ENCODE results near the gene HTRA2.
"Not testable (repeated sequence)": the region's sequence is repeated elsewhere in the genome, so short reads cannot be mapped to it uniquely, and the experiment has no call there.

Gene HTRA2

DNA sequence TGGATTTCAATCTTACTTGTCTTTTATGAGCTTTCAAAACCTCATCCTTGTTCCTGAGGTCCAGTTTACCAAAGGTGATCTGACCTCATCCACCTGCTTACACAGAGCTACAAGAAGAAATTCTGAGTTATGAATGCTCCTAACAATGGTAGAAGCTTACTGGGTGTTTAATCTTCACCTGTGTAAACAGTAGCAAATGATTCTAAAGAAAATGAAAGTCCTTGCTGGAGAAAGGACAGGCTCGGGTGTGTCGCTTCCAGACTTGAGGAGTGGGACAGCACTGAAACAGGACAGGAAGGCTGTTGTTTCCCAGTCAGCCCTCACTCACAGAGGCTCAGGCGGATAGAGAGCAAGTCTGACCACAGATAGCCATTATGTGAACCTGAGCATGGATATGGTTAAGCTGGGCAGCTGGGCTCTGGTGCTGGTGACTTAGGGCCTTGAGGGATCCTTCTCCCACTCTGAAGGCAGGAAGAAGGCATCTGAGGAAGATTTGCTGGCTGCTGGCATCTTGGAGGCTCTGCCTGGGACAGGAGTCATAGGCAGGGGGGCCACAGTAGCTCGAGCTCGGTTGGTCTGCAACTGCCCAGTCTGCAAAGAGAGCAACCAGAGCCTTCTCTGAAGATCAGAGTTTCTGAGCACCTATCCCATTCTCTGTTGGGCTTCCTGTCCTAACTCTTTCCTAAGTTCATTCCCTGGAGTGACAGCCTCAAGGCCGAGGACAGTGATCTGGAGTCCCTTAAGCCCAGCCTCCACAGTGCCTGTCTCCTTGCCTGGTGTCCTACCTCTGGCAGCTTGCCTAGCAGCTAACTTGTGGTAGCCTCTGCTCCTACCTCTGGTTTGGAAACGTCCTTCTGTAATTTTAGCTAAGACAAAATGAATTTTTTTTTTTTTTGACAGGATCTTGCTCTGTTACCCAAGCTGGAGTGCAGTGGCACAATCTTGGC, 28.8 kb downstream of the HTRA2 start:
- peaks cover 11% of the 10 kb centered on the region for H3K36me3 ChIP-seq (ENCODE audit: insufficient read depth, low read length)
- no peak overlapping the region for H3K9ac ChIP-seq (ENCODE audit: low read depth, low read length)
- no peak overlapping the region for H3K4me2 ChIP-seq (ENCODE audit: insufficient read depth, low read length)
- no peak for ATAC-seq (ENCODE audit: insufficient read depth, low read depth)
- no peak overlapping the region for H2AFZ ChIP-seq (ENCODE audit: low read depth, low read length)
- H3K4me1 ChIP-seq (ENCODE audit: insufficient read depth, low read length): peaks cover 20% of the 10 kb centered on the region
- H3K27ac ChIP-seq (ENCODE audit: low read length): no peak overlapping the region
- no peak overlapping the region for H3K4me3 ChIP-seq (ENCODE audit: low read depth in 1 of 2, low read length in 2 of 2)
- DNase-seq: no peak
- peaks cover 9% of the 10 kb centered on the region for H3K27me3 ChIP-seq (ENCODE audit: insufficient read depth, low read length, poor library complexity)
- H3K9me3 ChIP-seq (ENCODE audit: insufficient read depth, low read length, severe bottlenecking): no peaks in the 10 kb centered on the region
- TF ChIP-seq, protein P1, sequence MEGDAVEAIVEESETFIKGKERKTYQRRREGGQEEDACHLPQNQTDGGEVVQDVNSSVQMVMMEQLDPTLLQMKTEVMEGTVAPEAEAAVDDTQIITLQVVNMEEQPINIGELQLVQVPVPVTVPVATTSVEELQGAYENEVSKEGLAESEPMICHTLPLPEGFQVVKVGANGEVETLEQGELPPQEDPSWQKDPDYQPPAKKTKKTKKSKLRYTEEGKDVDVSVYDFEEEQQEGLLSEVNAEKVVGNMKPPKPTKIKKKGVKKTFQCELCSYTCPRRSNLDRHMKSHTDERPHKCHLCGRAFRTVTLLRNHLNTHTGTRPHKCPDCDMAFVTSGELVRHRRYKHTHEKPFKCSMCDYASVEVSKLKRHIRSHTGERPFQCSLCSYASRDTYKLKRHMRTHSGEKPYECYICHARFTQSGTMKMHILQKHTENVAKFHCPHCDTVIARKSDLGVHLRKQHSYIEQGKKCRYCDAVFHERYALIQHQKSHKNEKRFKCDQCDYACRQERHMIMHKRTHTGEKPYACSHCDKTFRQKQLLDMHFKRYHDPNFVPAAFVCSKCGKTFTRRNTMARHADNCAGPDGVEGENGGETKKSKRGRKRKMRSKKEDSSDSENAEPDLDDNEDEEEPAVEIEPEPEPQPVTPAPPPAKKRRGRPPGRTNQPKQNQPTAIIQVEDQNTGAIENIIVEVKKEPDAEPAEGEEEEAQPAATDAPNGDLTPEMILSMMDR (IDR thresholded peaks at IDR 0.05; ENCODE audit: borderline replicate concordance, extremely low read depth, low read length, poor library complexity, severe bottlenecking): no peak
- TF ChIP-seq EZH2 (IDR thresholded peaks at IDR 0.05; ENCODE audit: borderline replicate concordance, low read depth, low read length, severe bottlenecking): no peak
- peaks cover 14% of the 10 kb centered on the region; the same call in 1 of the 2 replicates for H4K20me1 ChIP-seq (ENCODE audit: insufficient read depth, low read length)
- peaks cover 13% of the 10 kb centered on the region for H3K79me2 ChIP-seq (ENCODE audit: insufficient read depth, low read length)

DNA sequence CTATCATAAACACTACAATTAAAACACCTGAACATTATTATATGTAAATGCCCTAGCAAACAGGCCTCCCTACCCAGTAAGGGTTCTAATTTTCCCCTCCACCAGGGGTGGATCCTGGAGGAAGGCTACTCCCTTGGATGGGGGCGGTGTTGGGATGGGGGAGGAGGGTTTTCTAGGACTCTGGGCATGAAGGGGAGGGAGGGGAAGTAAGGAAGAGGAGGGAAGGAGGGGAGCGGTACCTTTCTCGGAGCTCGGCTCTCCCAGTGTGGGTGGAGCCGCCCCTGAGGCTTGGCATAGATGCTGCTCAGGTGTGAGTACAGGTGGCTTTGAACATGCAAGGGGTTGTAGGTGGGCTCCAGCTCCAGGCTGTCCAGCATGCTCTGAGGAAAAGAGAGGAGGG, 30.2 kb downstream of the HTRA2 start:
- ATAC-seq (ENCODE audit: insufficient read depth, low read depth) (no peak), DNase-seq (no peak)
- Histone ChIP-seq H3K4me1 (ENCODE audit: insufficient read depth, low read length) (peaks cover 13% of the 10 kb centered on the region), H3K4me3 (ENCODE audit: low read depth in 1 of 2, low read length in 2 of 2) (no peak overlapping the region), H3K27ac (ENCODE audit: low read length) (no peak overlapping the region), H3K9ac (ENCODE audit: low read depth, low read length) (no peak overlapping the region), H3K27me3 (ENCODE audit: insufficient read depth, low read length, poor library complexity) (peaks cover 9% of the 10 kb centered on the region), H3K4me2 (ENCODE audit: insufficient read depth, low read length) (no peak overlapping the region), H3K9me3 (ENCODE audit: insufficient read depth, low read length, severe bottlenecking) (no peaks in the 10 kb centered on the region), H2AFZ (ENCODE audit: low read depth, low read length) (no peak overlapping the region), H3K36me3 (ENCODE audit: insufficient read depth, low read length) (peaks cover 11% of the 10 kb centered on the region), H3K79me2 (ENCODE audit: insufficient read depth, low read length) (peaks cover 9% of the 10 kb centered on the region), H4K20me1 (ENCODE audit: insufficient read depth, low read length) (peaks cover 14% of the 10 kb centered on the region; the same call in 1 of the 2 replicates)
- no peak for TF ChIP-seq EZH2 (IDR thresholded peaks at IDR 0.05; ENCODE audit: borderline replicate concordance, low read depth, low read length, severe bottlenecking)
- TF ChIP-seq, protein P1 (IDR thresholded peaks at IDR 0.05; ENCODE audit: borderline replicate concordance, extremely low read depth, low read length, poor library complexity, severe bottlenecking): no peak

DNA sequence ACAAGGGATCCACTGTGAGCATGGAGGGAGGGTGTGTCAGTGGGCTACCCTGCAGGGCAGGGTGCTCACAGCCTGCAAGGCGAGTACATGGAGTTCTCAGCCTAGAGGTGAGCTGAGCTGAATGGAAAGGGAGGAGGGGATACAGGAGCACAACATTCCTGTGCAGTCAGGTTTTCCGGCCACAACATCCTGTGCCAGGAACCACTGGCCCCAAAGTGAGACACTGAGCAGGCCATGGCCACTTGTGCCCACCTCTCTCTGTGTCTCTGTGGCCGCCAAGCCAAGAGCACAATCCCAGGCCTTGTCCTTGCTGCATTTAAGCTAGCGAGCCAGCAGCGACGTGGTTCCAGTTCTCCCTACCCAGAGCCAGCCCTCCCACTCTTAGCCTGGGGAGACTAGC, 30.9 kb downstream of the HTRA2 start:
- H3K4me1 ChIP-seq (ENCODE audit: insufficient read depth, low read length): peaks cover 6% of the 10 kb centered on the region
- no peak overlapping the region for H3K27ac ChIP-seq (ENCODE audit: low read length)
- peaks cover 10% of the 10 kb centered on the region; the same call in 1 of the 2 replicates for H4K20me1 ChIP-seq (ENCODE audit: insufficient read depth, low read length)
- peaks cover 11% of the 10 kb centered on the region for H3K36me3 ChIP-seq (ENCODE audit: insufficient read depth, low read length)
- no peak overlapping the region for H3K9ac ChIP-seq (ENCODE audit: low read depth, low read length)
- H3K27me3 ChIP-seq (ENCODE audit: insufficient read depth, low read length, poor library complexity): peaks cover 9% of the 10 kb centered on the region
- TF ChIP-seq, protein P1 (IDR thresholded peaks at IDR 0.05; ENCODE audit: borderline replicate concordance, extremely low read depth, low read length, poor library complexity, severe bottlenecking): no peak
- no peak for TF ChIP-seq EZH2 (IDR thresholded peaks at IDR 0.05; ENCODE audit: borderline replicate concordance, low read depth, low read length, severe bottlenecking)
- ATAC-seq (ENCODE audit: insufficient read depth, low read depth) (0 out of 3 replicates have a peak, but pooled peaks have one; percentile 6), DNase-seq (no peak)
- no peak overlapping the region for H2AFZ ChIP-seq (ENCODE audit: low read depth, low read length)
- peaks cover 3% of the 10 kb centered on the region; the same call in 1 of the 2 replicates for H3K79me2 ChIP-seq (ENCODE audit: insufficient read depth, low read length)
- H3K9me3 ChIP-seq (ENCODE audit: insufficient read depth, low read length, severe bottlenecking): no peaks in the 10 kb centered on the region
- H3K4me3 ChIP-seq (ENCODE audit: low read depth in 1 of 2, low read length in 2 of 2): no peak overlapping the region
- H3K4me2 ChIP-seq (ENCODE audit: insufficient read depth, low read length): no peak overlapping the region

DNA sequence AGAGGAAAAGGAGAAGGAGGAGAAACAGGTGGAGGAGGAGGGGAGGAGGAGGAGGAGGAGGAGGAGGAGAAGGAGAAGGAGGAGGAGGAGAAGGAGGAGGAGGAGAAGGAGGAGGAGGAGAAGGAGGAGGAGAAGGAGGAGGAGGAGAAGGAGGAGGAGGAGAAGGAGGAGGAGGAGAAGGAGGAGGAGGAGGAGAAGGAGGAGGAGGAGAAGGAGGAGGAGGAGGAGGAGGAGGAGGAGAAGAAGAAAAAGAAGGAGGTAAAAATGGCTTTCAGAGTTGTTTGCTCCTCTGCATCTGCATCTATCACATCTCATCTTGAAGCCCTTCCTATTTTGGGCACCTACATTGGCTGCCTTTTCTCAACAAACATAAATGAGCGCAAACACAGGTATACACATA, 31.3 kb downstream of the HTRA2 start:
- not testable (repeated sequence) for H2AFZ ChIP-seq (ENCODE audit: low read depth, low read length); H3K79me2 ChIP-seq (ENCODE audit: insufficient read depth, low read length); H3K9me3 ChIP-seq (ENCODE audit: insufficient read depth, low read length, severe bottlenecking); DNase-seq; H3K9ac ChIP-seq (ENCODE audit: low read depth, low read length); H3K4me1 ChIP-seq (ENCODE audit: insufficient read depth, low read length); H3K4me2 ChIP-seq (ENCODE audit: insufficient read depth, low read length); H4K20me1 ChIP-seq (ENCODE audit: insufficient read depth, low read length); H3K4me3 ChIP-seq (ENCODE audit: low read depth in 1 of 2, low read length in 2 of 2); H3K27me3 ChIP-seq (ENCODE audit: insufficient read depth, low read length, poor library complexity); H3K27ac ChIP-seq (ENCODE audit: low read length); ATAC-seq (ENCODE audit: insufficient read depth, low read depth)
- peaks cover 11% of the 10 kb centered on the region for H3K36me3 ChIP-seq (ENCODE audit: insufficient read depth, low read length)

All from DND-41 (cell line).